ENCODE results near the gene SIX5.

Gene SIX5

DNA sequence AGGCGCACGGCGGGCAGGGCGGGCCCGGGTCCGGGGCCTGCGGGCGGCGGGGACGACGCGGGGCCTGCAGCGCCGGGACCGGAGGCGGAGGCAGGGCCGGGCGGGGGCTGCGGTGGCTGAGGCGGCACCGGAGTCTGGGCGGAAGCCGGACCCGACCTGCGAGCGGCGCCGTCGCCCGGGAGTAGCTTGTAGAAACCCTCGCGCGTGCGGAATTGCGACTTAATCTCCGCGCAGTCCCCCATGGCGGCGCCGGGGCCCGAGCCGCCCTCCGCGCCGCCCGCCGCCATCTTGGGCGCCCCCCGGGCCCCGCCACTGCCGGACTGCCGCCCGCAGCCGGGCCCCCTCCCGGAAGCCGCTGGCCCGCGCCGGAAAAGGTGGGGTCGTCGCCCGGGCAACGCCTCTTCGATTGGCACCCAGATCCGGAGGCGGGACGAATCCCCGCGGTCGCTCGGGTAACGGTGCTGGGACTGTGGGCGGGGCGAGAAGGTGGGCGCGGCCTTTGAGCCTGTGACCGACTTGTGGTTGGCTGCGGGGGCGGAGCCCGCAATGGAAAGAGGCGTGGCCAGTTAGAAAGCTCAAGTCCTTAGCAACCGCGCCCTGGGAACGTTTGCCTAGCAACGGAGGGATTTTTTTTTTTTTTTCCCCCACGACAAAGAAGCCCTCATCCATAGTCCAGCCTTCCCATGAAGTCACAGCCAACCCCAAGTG, 23.6 kb upstream of the SIX5 start, which contains the start of gene DMWD:
Gene DMWD, minus strand, starts transcription at position 376 of the 708 bp plus-strand sequence. Its CDS starts 89 bp downstream, at position 287.
- peak; percentile 99 to 100 for DNase-seq (ENCODE audit: low read depth in 2 of 2)

DNA sequence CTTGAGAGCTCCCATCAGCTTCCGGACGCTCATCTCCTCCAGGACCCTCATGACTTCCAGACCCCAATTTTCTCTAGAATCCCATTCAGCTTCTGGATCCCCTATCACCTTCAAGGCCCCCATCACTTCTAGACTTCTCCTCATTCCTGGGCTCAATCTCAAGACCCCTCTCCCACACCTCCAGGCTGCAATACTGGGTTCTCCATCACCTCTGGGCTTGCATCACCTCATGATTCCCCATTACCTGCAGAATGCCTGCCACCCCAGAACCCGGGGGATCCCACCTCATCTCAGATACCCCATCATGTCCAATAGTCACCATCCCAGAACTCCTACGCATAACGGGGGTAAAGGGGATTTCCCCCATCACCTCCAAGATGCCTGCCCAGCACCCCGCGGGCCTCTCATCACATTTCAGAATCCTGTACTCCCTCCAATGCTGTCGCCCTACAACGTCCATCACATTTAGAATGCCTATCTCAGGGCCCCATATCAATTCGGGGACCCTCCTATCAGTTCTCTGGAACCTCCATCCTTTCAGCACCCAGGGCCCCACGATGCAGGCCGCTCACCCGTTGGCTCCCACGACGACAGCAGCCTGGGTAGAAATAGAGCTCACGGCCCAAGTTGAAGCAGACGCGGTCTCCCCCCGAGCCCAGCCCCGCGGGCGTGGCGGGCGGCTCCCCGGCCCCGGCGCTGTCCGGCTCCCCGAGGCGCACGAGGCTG, 22.9 kb upstream of the SIX5 start:
- DNase-seq (ENCODE audit: low read depth in 2 of 2) = no peak

DNA sequence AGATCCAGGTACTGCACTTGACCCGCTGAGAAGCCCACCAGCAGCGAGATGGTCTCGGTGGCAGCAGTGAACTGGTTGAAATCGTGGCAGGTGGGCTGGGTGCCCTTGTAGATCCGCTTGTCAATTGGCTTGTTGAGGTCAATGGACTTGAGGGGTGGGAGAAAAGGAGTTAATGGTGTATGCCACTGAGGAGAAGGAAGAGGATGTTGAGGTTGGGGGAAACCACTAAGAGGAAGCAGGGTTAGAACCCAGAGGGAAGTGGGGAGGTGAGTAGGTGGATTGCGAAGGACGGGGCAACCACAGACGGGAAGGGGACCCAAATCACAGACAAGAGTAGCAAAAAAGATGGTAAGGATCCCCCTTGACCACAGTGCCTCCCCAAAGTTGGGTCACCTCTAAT, 21.9 kb upstream of the SIX5 start:
- DNase-seq (ENCODE audit: low read depth in 2 of 2) = no peak

GRCh38 chr19:45789035-45789786, 20.2 kb upstream of the SIX5 start:
- DNase-seq (ENCODE audit: low read depth in 2 of 2) = no peak

GRCh38 chr19:45786533-45786894, 17.5 kb upstream of the SIX5 start:
- no peak for DNase-seq (ENCODE audit: low read depth in 2 of 2)

GRCh38 chr19:45785781-45786532, 16.9 kb upstream of the SIX5 start:
- DNase-seq (ENCODE audit: low read depth in 2 of 2) = no peak

GRCh38 chr19:45785097-45785496, 16.0 kb upstream of the SIX5 start:
- DNase-seq (ENCODE audit: low read depth in 2 of 2) = no peak

DNA sequence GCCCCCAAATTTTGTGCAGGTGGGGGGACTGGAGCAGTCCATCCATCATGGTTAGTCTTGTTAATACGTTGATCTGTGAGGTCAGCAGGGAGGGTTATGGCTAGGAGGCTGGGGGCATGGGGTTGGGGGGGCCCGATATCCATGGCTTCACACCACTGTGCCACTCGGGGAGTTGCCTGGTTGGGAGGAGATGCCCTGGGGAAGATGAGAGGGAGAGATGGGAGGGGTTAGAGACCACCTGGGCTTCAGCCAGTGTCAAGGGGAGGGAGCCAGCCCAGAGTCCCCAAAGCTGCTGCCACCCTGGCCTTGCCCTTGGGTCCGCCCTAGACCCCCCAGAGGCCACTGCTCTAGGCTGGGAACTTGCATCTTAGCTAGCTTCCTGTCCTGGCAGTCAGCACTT, 15.0 kb upstream of the SIX5 start:
- DNase-seq (ENCODE audit: low read depth in 2 of 2) = no peak

GRCh38 chr19:45782820-45783785, 14.1 kb upstream of the SIX5 start:
- DNase-seq (ENCODE audit: low read depth in 2 of 2) = no peak

- DNase-seq (ENCODE audit: low read depth in 2 of 2) = no peak
Observed at GRCh38 chr19:45782162-45782691, 13.2 kb upstream of the SIX5 start, which contains the start of gene DMPK. Gene DMPK (minus strand): TSS chr19:45782490. CDS start chr19:45782352, 138 bp downstream.

DNA sequence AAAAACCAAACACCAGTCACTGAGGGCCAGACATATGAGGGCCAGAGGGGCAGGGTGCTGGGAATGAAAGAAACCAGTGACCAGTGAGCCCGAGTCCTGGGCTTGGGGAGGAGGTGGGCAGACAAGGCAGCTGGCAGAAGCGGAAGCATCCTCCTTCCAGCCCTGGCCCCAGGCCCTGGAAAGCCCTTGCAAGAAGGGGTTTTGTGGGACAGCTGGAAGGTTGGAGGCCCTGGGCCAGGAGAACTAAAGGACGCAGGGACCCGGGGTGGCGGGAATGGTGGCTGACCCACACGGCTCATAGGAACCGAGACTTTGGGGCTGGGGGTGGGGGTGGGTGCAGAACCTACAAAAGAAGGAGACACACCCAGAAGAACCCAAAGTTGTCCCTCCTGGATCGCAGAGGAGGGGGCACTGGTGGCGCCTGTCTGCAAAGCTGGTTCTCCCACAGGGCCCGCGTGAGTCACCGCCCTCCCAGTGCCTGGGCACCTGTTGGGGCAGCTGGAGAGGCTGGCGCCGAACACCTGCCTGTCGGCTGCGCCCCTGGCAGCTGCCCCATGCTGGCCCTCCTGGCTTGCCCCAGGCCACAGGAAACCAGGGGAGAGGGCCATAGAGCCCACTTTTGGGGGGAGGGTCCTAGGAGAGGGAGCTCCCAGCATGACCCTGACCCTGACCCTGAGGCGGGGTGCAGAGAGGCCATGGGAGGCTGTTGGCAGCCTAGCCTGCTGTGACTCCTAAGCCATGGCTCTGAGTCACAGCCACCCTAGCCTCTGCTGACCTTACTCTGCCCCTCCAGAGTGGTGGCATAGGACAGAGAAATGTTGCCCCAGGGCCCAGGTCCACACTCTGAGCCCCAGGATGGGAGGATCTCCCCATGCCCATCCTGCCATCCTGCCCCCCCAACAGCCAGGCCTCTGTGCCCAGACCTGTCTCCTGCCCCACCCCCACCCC, 12.4 kb upstream of the SIX5 start:
- no peak for DNase-seq (ENCODE audit: low read depth in 2 of 2)

DNA sequence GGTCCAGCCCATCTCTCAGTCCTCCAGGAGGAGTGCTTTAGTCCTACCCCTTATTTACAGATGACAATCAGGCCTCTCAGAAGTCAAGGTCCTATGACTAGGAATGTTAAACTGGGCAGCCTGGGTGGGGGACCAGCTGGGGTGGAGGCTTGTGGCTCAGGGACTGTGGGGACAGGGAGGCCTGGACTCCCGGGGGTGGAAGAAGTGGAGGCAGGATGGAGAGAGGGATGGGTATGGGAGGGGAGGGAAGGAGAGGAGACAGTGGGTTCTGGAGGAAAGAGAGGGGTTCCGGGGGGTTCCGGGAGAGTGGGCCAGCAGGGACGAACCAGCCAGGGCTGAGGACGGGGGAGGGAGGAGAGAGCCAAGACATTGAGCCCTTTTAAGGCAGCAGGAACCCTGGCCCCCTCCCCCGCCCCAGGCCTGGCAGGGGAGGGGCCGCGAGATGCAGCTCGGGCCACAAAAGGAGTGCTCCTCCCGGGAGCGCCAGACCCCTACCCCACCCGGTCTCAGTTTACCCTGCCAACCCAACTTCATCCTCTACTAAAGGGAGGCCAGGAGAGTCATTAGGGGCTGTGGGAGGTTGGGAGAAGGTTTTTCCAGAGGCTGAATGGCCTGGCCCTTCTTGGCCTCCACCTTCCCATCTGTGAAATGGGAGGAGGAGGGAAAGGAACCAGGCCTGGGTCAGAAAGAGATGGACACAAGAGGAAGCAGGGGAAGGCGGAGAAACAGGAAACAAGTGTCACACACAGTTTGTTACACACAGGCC, 11.6 kb upstream of the SIX5 start:
- no peak for DNase-seq (ENCODE audit: low read depth in 2 of 2)

DNA sequence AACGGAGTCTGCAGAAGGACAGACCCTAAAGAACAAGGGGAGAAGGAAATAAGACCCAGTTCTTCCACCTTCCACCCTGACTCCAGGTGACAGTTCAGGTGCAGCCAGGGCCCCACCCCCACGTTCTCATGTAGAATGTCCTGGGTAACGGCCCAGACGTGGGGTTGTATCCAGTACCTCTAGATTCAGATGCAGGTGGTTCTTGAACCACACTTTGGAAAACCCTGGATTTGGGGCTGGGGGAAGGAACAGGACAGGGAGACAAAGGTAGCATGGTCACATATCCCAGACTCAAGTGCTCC, 11.0 kb upstream of the SIX5 start:
- DNase-seq (ENCODE audit: low read depth in 2 of 2) = no peak

GRCh38 chr19:45779231-45780145, 10.4 kb upstream of the SIX5 start:
- DNase-seq (ENCODE audit: low read depth in 2 of 2) = peak; percentile 86 to 97

DNA sequence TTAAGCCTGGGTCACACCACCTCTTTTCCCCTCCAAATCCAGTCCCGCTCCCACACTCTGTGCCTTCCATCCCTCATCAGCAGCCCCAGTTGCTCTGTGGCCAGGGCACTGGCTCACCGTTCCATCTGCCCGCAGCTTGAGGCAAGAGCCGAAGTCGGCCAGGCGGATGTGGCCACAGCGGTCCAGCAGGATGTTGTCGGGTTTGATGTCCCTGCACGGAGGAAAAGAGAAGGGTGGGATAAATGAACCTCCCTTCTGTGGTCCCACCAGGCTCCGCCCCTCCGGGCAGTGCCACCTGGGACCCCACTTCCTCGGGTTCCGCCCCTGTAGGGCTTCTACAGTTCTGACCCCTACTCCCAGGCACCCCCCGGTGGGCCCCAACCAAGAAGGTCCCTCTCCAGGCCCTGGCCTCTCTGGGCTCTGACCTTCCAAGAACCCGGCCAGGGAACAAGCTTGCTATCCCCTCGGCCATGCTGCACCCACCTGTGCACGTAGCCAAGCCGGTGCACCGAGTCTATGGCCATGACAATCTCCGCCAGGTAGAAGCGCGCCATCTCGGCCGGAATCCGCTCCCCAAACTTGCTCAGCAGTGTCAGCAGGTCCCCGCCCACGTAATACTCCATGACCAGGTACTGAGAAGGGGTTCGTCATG, 9.1 kb upstream of the SIX5 start:
- DNase-seq (ENCODE audit: low read depth in 2 of 2) = no peak

DNA sequence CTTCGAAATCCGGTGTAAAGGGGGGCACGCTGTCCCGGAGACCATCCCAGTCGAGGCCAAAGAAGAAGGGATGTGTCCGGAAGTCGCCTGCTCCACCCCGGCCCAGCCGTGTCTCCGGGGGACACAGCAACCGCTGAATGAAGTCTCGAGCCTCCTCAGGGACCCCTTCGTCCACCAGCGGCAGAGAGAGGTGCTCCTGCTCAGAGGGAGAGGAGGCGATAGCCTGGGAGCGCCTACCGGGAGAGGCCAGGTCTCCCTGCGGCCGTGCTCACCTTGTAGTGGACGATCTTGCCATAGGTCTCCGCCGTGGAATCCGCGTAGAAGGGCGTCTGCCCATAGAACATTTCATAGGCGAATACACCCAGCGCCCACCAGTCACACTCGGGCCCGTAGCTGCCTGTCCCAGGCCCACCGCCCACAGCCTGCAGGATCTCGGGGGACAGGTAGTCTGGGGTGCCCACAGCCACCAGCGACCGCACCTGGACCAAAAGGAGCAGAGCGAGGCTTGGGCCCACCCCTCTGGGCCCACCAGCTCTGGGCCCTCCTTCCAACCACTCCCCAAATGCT, 8.4 kb upstream of the SIX5 start:
- no peak for DNase-seq (ENCODE audit: low read depth in 2 of 2)

GRCh38 chr19:45774765-45775164, 5.7 kb upstream of the SIX5 start:
- DNase-seq (ENCODE audit: low read depth in 2 of 2) = no peak

Measured in activated CD4-positive, alpha-beta T cell treated with anti-CD3 and anti-CD28 coated beads for 24 hours (primary cell).